HG03139 (cell line): ENCODE results near the gene HDAC11.

Source experiments
- ATAC-seq: cut with Tn5 transposase; IDR thresholded peaks from one replicate; pipeline ENCODE4 v1.9.1; 2021; ENCODE audit not compliant: unreplicated experiment

HDAC11 gene

GRCh38 chr3:13506680-13507079 lies 26.6 kb downstream of the HDAC11 start:
- ATAC-seq: no peak

- no peak for ATAC-seq
Measured at GRCh38 chr3:13507247-13507569, 27.1 kb downstream of the HDAC11 start.

- ATAC-seq: no peak
Measured at GRCh38 chr3:13507570-13508339, 27.6 kb downstream of the HDAC11 start.

GRCh38 chr3:13508496-13508895 lies 28.4 kb downstream of the HDAC11 start:
- no peak for ATAC-seq

- no peak for ATAC-seq
Measured at GRCh38 chr3:13509059-13509815, 29.1 kb downstream of the HDAC11 start.

- ATAC-seq: no peak
Measured at GRCh38 chr3:13509816-13510192, 29.7 kb downstream of the HDAC11 start.

GRCh38 chr3:13512451-13512850 lies 32.3 kb downstream of the HDAC11 start:
- no peak for ATAC-seq

GRCh38 chr3:13513051-13513912 lies 33.2 kb downstream of the HDAC11 start:
- no peak for ATAC-seq

- no peak for ATAC-seq
Measured at GRCh38 chr3:13513913-13514517, 33.9 kb downstream of the HDAC11 start.

- ATAC-seq: no peak
Measured at GRCh38 chr3:13514639-13515435, 34.7 kb downstream of the HDAC11 start.

GRCh38 chr3:13515786-13516759 lies 36.0 kb downstream of the HDAC11 start:
- no peak for ATAC-seq

- no peak for ATAC-seq
Measured at GRCh38 chr3:13516760-13517135, 36.6 kb downstream of the HDAC11 start.

GRCh38 chr3:13517253-13517977 lies 37.3 kb downstream of the HDAC11 start:
- ATAC-seq: no peak

- no peak for ATAC-seq
Measured at GRCh38 chr3:13518516-13518953, 38.4 kb downstream of the HDAC11 start.

- no peak for ATAC-seq
Measured at GRCh38 chr3:13519006-13519791, 39.1 kb downstream of the HDAC11 start.

GRCh38 chr3:13520326-13520880 lies 40.3 kb downstream of the HDAC11 start:
- ATAC-seq: no peak

GRCh38 chr3:13521309-13521708 lies 41.2 kb downstream of the HDAC11 start:
- ATAC-seq: no peak
